Mesendoderm (in vitro differentiated cells): ENCODE data around the gene PRPF40A.

Experiments used
- DNase-seq: peaks from one replicate; pipeline ENCODE4 v3.0.0; 2013
- H2AK5ac ChIP-seq: 2 replicates; pipeline ENCODE4 v1.6.1; 2013; ENCODE audit warnings: low read length, inconsistent platforms
- H2BK120ac ChIP-seq: 2 replicates; pipeline ENCODE4 v1.6.1; 2013; ENCODE audit warnings: low read depth, mild to moderate bottlenecking, low read length, moderate library complexity, mixed read lengths
- H2BK15ac ChIP-seq: replicated peaks from 2 replicates; pipeline ENCODE4 v1.6.1; 2013; ENCODE audit warnings: low read depth, mild to moderate bottlenecking, moderate library complexity
- H2BK5ac ChIP-seq: 2 replicates; pipeline ENCODE4 v1.6.1; 2013; ENCODE audit warnings: low read length, inconsistent platforms
- H3K18ac ChIP-seq: 2 replicates; pipeline ENCODE4 v1.6.1; 2013; ENCODE audit warnings: mild to moderate bottlenecking, low read length, mixed read lengths
- H3K23ac ChIP-seq: one replicate; pipeline ENCODE4 v1.6.1; 2013; ENCODE audit warnings: low read length
- H3K27ac ChIP-seq: 2 replicates; pipeline ENCODE4 v1.5.1; 2013; ENCODE audit warnings: low read depth, mild to moderate bottlenecking, inconsistent platforms, low read length, moderate library complexity
- H3K27me3 ChIP-seq: 2 replicates; pipeline ENCODE4 v1.6.1; 2013; ENCODE audit warnings: low read length, control low read depth, mild to moderate bottlenecking, inconsistent platforms; ENCODE audit not compliant: insufficient read depth, poor library complexity
- H3K36me3 ChIP-seq: 2 replicates; pipeline ENCODE4 v1.6.1; 2013; ENCODE audit warnings: low read length, inconsistent platforms; ENCODE audit not compliant: control insufficient read depth, insufficient read depth
- H3K4ac ChIP-seq: one replicate; pipeline ENCODE4 v1.6.1; 2013; ENCODE audit warnings: low read depth, mild to moderate bottlenecking, low read length, moderate library complexity
- H3K4me1 ChIP-seq: 2 replicates; pipeline ENCODE4 v1.6.1; 2013; ENCODE audit warnings: low read depth, low read length, inconsistent platforms; ENCODE audit not compliant: control insufficient read depth
- H3K4me2 ChIP-seq: 2 replicates; pipeline ENCODE4 v1.6.1; 2013; ENCODE audit warnings: low read length
- H3K4me3 ChIP-seq: 2 replicates; pipeline ENCODE4 v1.5.1; 2013; ENCODE audit warnings: mild to moderate bottlenecking, low read length
- H3K56ac ChIP-seq: one replicate; pipeline ENCODE4 v1.6.1; 2013; ENCODE audit warnings: low read length
- H3K79me1 ChIP-seq: 2 replicates; pipeline ENCODE4 v1.6.1; 2013; ENCODE audit warnings: low read length, inconsistent platforms
- H3K79me2 ChIP-seq: 2 replicates; pipeline ENCODE4 v1.6.1; 2013; ENCODE audit warnings: mild to moderate bottlenecking, low read length; ENCODE audit not compliant: control insufficient read depth, insufficient read depth
- H3K9ac ChIP-seq: 2 replicates; pipeline ENCODE4 v1.6.1; 2013; ENCODE audit warnings: low read length, inconsistent platforms
- H4K5ac ChIP-seq: one replicate; pipeline ENCODE4 v1.6.1; 2013; ENCODE audit warnings: low read length
- H4K8ac ChIP-seq: one replicate; pipeline ENCODE4 v1.6.1; 2013; ENCODE audit warnings: low read depth, mild to moderate bottlenecking, control low read depth, low read length, moderate library complexity
- WGBS: extraction: QIAGEN DNeasy Blood & Tissue Kit; methylation state at CpG from one replicate; pipeline ENCODE4 v1.1.7; 2013; ENCODE audit warnings: low lambda C conversion rate, missing lambda C conversion rate; ENCODE audit not compliant: insufficient coverage; ENCODE audit errors: extremely low coverage; 5-methylcytosine and 5-hydroxymethylcytosine counted together

The PRPF40A gene

DNA sequence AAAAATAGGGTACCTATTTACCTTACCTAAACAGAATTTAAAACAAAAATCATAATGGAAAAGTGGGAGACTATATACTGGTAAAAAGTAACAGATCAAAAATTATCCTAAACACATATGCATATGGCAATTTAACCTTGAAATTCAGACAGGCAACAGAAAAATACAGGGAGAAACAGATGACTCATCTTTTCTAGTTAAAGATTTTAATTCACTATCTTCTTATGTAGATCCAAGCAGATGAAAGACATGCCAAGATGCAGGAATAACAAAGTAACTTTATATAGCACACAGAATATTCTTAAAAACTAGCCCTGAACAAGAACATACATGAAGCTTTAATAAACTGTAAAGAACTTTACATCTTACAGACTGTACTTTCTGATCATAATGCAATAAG lies 30.9 kb downstream of the PRPF40A start:
- Histone ChIP-seq H3K4me1 (no peaks in the 10 kb centered on the region), H3K9ac (no peak overlapping the region), H4K8ac (no peak overlapping the region), H2BK15ac (no peak overlapping the region), H3K79me2 (peaks cover 8% of the 10 kb centered on the region), H2BK5ac (no peak overlapping the region), H3K23ac (no peak overlapping the region), H2AK5ac (no peak overlapping the region), H3K4me3 (no peak overlapping the region), H4K5ac (no peak overlapping the region), H3K4ac (no peak overlapping the region), H3K18ac (no peak overlapping the region), H3K79me1 (peaks cover 2% of the 10 kb centered on the region), H3K27ac (no peak overlapping the region), H3K56ac (no peak overlapping the region), H3K36me3 (no peaks in the 10 kb centered on the region), H2BK120ac (no peak overlapping the region), H3K27me3 (no peaks in the 10 kb centered on the region), H3K4me2 (no peak overlapping the region)
- no peak for DNase-seq

DNA sequence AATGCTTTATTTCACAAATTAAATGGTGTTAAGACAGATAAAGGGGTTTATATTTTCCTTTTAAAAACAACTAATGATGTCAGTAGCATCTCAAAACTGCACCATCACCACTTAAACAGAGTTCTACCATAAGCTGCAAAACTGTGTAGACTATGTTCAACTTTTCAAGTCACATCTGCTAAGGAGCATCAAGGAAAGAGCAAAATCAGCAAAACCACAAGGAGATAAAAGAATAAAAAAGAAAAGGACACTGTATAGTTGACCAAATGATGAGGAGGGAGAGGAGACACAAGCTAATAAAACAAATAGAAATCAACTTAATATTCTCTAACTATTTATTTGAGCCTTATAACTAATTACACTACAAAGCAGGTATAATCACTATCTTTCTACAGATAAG lies 33.9 kb downstream of the PRPF40A start:
- no peak overlapping the region for H2BK5ac ChIP-seq
- H3K4me2 ChIP-seq: no peak overlapping the region
- no peak overlapping the region for H2AK5ac ChIP-seq
- H3K23ac ChIP-seq: no peak overlapping the region
- no peak overlapping the region for H3K56ac ChIP-seq
- H3K4me1 ChIP-seq: no peaks in the 10 kb centered on the region
- H4K5ac ChIP-seq: no peak overlapping the region
- no peak overlapping the region for H3K27ac ChIP-seq
- no peaks in the 10 kb centered on the region for H3K27me3 ChIP-seq
- no peak overlapping the region for H3K18ac ChIP-seq
- no peak overlapping the region for H3K4ac ChIP-seq
- no peak overlapping the region for H4K8ac ChIP-seq
- H3K9ac ChIP-seq: no peak overlapping the region
- no peak overlapping the region for H2BK15ac ChIP-seq
- no peak overlapping the region for H2BK120ac ChIP-seq
- no peak overlapping the region for H3K4me3 ChIP-seq
- H3K79me1 ChIP-seq: peaks cover 2% of the 10 kb centered on the region
- peaks cover 8% of the 10 kb centered on the region for H3K79me2 ChIP-seq
- H3K36me3 ChIP-seq: no peaks in the 10 kb centered on the region
- DNase-seq: no peak

DNA sequence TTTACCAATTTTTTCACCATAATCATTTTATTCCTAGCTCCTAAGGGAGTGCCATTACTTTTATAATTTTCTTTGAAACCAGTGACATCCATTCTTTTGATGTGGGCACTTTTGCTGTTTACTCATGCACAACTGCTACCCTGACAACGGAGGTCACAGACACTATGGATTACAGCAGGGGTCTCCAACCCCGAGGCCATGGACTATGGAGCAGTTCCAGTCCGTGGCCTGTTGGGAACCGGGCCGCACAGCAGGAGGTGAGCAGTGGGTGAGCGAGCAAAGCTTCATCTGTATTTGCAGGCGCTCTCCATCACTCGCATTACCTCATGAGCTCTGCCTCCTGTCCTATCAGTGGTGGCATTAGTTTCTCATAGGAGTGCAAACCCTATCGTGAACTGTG lies 34.6 kb downstream of the PRPF40A start:
- Histone ChIP-seq H4K8ac (no peak overlapping the region), H3K79me1 (peaks cover 2% of the 10 kb centered on the region), H3K4me1 (no peaks in the 10 kb centered on the region), H3K4ac (no peak overlapping the region), H3K18ac (no peak overlapping the region), H3K36me3 (no peaks in the 10 kb centered on the region), H3K23ac (no peak overlapping the region), H3K27ac (no peak overlapping the region), H3K4me3 (no peak overlapping the region), H2AK5ac (no peak overlapping the region), H3K4me2 (no peak overlapping the region), H3K27me3 (no peaks in the 10 kb centered on the region), H2BK120ac (no peak overlapping the region), H3K79me2 (peaks cover 8% of the 10 kb centered on the region), H2BK5ac (no peak overlapping the region), H4K5ac (no peak overlapping the region), H2BK15ac (no peak overlapping the region), H3K56ac (no peak overlapping the region), H3K9ac (no peak overlapping the region)
- peak; percentile 57 for DNase-seq
- no CpG with 5 or more reads among the region's 9 CpGs for WGBS

DNA sequence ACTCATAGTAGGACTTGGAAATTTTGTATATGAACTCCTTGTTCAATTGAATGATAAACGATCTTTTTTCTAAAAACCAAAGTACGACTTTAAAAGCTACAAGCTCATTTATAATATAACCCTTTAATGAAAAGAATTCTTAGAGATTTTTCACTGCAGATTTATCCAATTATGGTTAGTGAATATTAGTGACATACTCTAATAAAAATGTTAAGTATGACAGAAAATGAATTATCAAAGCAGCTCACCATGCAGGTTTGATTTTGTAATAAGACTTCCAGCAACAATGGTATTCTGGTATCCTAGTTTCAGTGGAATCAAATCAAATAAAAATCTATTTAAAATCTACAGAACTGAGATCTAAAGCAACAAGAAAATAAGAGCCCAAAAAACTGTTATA lies 38.5 kb downstream of the PRPF40A start:
- Histone ChIP-seq H4K5ac (no peak overlapping the region), H2AK5ac (no peak overlapping the region), H4K8ac (no peak overlapping the region), H3K79me2 (peaks cover 4% of the 10 kb centered on the region), H2BK5ac (no peak overlapping the region), H3K4me2 (no peak overlapping the region), H3K18ac (no peak overlapping the region), H3K27me3 (no peaks in the 10 kb centered on the region), H3K9ac (no peak overlapping the region), H3K36me3 (peaks cover 2% of the 10 kb centered on the region), H2BK120ac (no peak overlapping the region), H2BK15ac (no peak overlapping the region), H3K56ac (no peak overlapping the region), H3K79me1 (peaks cover 2% of the 10 kb centered on the region), H3K27ac (no peak overlapping the region), H3K4me1 (no peaks in the 10 kb centered on the region), H3K4me3 (no peak overlapping the region), H3K4ac (no peak overlapping the region), H3K23ac (no peak overlapping the region)
- WGBS: no CpG with 5 or more reads among the region's 2 CpGs
- DNase-seq: no peak

DNA sequence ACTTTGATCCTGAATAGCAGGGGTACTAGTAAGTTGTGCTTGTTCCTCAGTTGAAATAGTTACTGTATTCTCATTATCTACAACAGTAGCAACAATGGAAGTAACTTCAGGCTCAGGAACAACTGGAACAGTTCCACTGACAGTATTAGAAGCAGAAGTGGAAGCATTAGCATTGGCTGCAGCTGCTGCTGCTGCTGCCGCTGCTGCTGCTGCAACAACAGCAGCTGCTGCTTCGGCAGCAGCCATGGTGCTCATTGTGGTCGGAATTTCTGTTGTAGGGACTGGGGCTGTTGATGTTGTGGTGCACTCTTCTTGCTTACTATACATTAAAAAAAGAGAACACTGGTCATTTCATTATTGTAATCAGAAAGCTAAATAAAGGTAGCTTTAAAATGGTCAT lies 40.8 kb downstream of the PRPF40A start:
- Histone ChIP-seq H3K56ac (no peak overlapping the region), H2AK5ac (no peak overlapping the region), H4K8ac (no peak overlapping the region), H3K79me2 (no peaks in the 10 kb centered on the region), H2BK15ac (no peak overlapping the region), H3K27me3 (no peaks in the 10 kb centered on the region), H3K36me3 (peaks cover 2% of the 10 kb centered on the region), H3K4me2 (no peak overlapping the region), H3K9ac (no peak overlapping the region), H3K4ac (no peak overlapping the region), H3K4me3 (no peak overlapping the region), H3K79me1 (no peaks in the 10 kb centered on the region), H3K18ac (no peak overlapping the region), H3K23ac (no peak overlapping the region), H3K27ac (no peak overlapping the region), H3K4me1 (no peaks in the 10 kb centered on the region), H4K5ac (no peak overlapping the region), H2BK120ac (no peak overlapping the region), H2BK5ac (no peak overlapping the region)
- WGBS: no CpG with 5 or more reads among the region's 3 CpGs
- no peak for DNase-seq

DNA sequence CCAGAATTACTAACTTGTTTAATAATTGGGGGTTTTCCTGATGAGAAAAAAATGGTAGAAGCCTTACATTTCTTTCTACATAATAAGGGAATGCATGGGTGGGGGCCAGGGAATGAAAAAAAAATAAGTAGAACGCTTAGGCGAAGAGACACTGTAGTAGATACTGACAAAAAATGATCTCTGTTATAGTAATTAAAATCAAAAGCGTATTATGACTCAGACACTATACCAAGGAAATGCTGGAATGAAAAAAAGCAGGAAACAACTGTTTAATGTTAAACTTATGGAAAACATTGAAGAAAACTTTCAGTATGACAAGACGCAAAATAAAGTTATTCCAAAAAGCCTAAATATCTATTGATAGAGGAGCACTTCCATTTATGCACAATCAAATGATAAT lies 42.9 kb downstream of the PRPF40A start:
- no peaks in the 10 kb centered on the region for H3K79me2 ChIP-seq
- no peak overlapping the region for H3K56ac ChIP-seq
- no peak overlapping the region for H4K8ac ChIP-seq
- H3K4me3 ChIP-seq: no peak overlapping the region
- H3K23ac ChIP-seq: no peak overlapping the region
- H3K36me3 ChIP-seq: peaks cover 4% of the 10 kb centered on the region
- H3K4ac ChIP-seq: no peak overlapping the region
- DNase-seq: no peak
- H3K9ac ChIP-seq: no peak overlapping the region
- H3K18ac ChIP-seq: no peak overlapping the region
- no CpG with 5 or more reads among the region's 4 CpGs for WGBS
- H2BK5ac ChIP-seq: no peak overlapping the region
- H4K5ac ChIP-seq: no peak overlapping the region
- no peak overlapping the region for H2BK120ac ChIP-seq
- no peak overlapping the region for H2AK5ac ChIP-seq
- no peak overlapping the region for H3K27ac ChIP-seq
- H2BK15ac ChIP-seq: no peak overlapping the region
- H3K4me2 ChIP-seq: no peak overlapping the region
- H3K4me1 ChIP-seq: no peaks in the 10 kb centered on the region
- no peaks in the 10 kb centered on the region for H3K27me3 ChIP-seq
- no peaks in the 10 kb centered on the region for H3K79me1 ChIP-seq
